GM21786 (cell line): ENCODE results near the gene NKAP.
"Not testable (repeated sequence)": the region's sequence is repeated elsewhere in the genome, so short reads cannot be mapped to it uniquely, and the experiment has no call there.

ENCODE experiments used
- ATAC-seq: cut with Tn5 transposase; IDR thresholded peaks from one replicate; pipeline ENCODE4 v1.9.1; 2021; ENCODE audit not compliant: unreplicated experiment

The NKAP gene

GRCh38 chrX:119943185-119943988 lies at the start of gene NKAP:
Gene NKAP (minus strand): TSS chrX:119943751. CDS start chrX:119943605, 146 bp downstream.
- ATAC-seq, result peak; percentile 79

- ATAC-seq, result no peak
Observed at GRCh38 chrX:119991005-119991787, 47.6 kb upstream of the NKAP start.

- no peak for ATAC-seq
Observed at GRCh38 chrX:119990556-119991004, 47.0 kb upstream of the NKAP start.

GRCh38 chrX:119989905-119990555 lies 46.5 kb upstream of the NKAP start:
- ATAC-seq, result no peak

GRCh38 chrX:119986203-119986602 lies 42.7 kb upstream of the NKAP start:
- no peak for ATAC-seq

GRCh38 chrX:119984652-119985051 lies 41.1 kb upstream of the NKAP start:
- no peak for ATAC-seq

GRCh38 chrX:119983494-119983893 lies 39.9 kb upstream of the NKAP start:
- ATAC-seq, result no peak

- ATAC-seq, result no peak
Observed at GRCh38 chrX:119982145-119982544, 38.6 kb upstream of the NKAP start.

- no peak for ATAC-seq
Observed at GRCh38 chrX:119981286-119982070, 37.9 kb upstream of the NKAP start.

GRCh38 chrX:119977172-119977571 lies 33.6 kb upstream of the NKAP start:
- not testable (repeated sequence) for ATAC-seq

GRCh38 chrX:119971184-119971583 lies 27.6 kb upstream of the NKAP start:
- ATAC-seq, result no peak

GRCh38 chrX:119970574-119970973 lies 27.0 kb upstream of the NKAP start:
- ATAC-seq, result no peak

GRCh38 chrX:119966837-119967236 lies 23.3 kb upstream of the NKAP start:
- not testable (repeated sequence) for ATAC-seq

- ATAC-seq, result no peak
Observed at GRCh38 chrX:119960625-119961024, 17.1 kb upstream of the NKAP start.

GRCh38 chrX:119955807-119956570 lies 12.4 kb upstream of the NKAP start:
- not testable (repeated sequence) for ATAC-seq

- no peak for ATAC-seq
Observed at GRCh38 chrX:119954374-119954773, 10.8 kb upstream of the NKAP start.

- no peak for ATAC-seq
Observed at GRCh38 chrX:119948381-119948780, 4.8 kb upstream of the NKAP start.

GRCh38 chrX:119945481-119945880 lies 1.9 kb upstream of the NKAP start:
- ATAC-seq, result no peak

GRCh38 chrX:119942831-119943184 lies 743 bp downstream of the NKAP start:
- peak; percentile 2 for ATAC-seq

GRCh38 chrX:119942173-119942819 lies 1.3 kb downstream of the NKAP start:
- ATAC-seq, result no peak
